Measurements from ENCODE around the gene ZNF775. TPM values are rescaled to one million over a fixed set of nuclear protein-coding genes. Genes with fewer than 3 reads are reported as not detected.

The ZNF775 gene
- total and polyA plus RNA-seq, 2 of the 13 experiments (the other 11 are each of a cell fraction or from before 2014, with no cell fraction given): 3.1 to 3.2 TPM

GRCh38 chr7:150341263-150342120 is 37.6 kb upstream of the ZNF775 start, which contains the start of gene RARRES2 (continued):
- TF ChIP-seq KMT2B (CRISPR knock-in tag; IDR thresholded peaks at IDR 0.05): no peak
- TF ChIP-seq, protein P1, sequence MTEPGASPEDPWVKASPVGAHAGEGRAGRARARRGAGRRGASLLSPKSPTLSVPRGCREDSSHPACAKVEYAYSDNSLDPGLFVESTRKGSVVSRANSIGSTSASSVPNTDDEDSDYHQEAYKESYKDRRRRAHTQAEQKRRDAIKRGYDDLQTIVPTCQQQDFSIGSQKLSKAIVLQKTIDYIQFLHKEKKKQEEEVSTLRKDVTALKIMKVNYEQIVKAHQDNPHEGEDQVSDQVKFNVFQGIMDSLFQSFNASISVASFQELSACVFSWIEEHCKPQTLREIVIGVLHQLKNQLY (CRISPR knock-in tag; IDR thresholded peaks at IDR 0.05): no peak
- TF ChIP-seq CBFB (CRISPR knock-in tag; IDR thresholded peaks at IDR 0.05): no peak
- no peak for TF ChIP-seq MAFK (conservative IDR thresholded peaks at IDR 0.05 in 1 of 2, IDR thresholded peaks at IDR 0.05 in 1 of 2; ENCODE audit: low read length in 2 of 2)
- no peak for TF ChIP-seq ZNF30 (CRISPR knock-in tag; IDR thresholded peaks at IDR 0.05)
- no peak for TF ChIP-seq ZNF234 (CRISPR knock-in tag; conservative IDR thresholded peaks at IDR 0.05)
- TF ChIP-seq ZBTB21 (CRISPR knock-in tag; IDR thresholded peaks at IDR 0.05): no peak
- TF ChIP-seq ZNF792 (CRISPR knock-in tag; IDR thresholded peaks at IDR 0.05): no peak
- no peak for TF ChIP-seq POGZ (CRISPR knock-in tag; IDR thresholded peaks at IDR 0.05)
- TF ChIP-seq, protein P2, sequence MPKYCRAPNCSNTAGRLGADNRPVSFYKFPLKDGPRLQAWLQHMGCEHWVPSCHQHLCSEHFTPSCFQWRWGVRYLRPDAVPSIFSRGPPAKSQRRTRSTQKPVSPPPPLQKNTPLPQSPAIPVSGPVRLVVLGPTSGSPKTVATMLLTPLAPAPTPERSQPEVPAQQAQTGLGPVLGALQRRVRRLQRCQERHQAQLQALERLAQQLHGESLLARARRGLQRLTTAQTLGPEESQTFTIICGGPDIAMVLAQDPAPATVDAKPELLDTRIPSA (CRISPR knock-in tag; IDR thresholded peaks at IDR 0.05; ENCODE audit: borderline replicate concordance): no peak
- no peak for TF ChIP-seq BHLHE40 (IDR thresholded peaks at IDR 0.05; ENCODE audit: low read length)
- TF ChIP-seq SIX4 (CRISPR knock-in tag; IDR thresholded peaks at IDR 0.05): no peak
- no peak for TF ChIP-seq ZNF121 (CRISPR knock-in tag; IDR thresholded peaks at IDR 0.05)
- peak; percentile 14; the same call in 1 of the 2 replicates for TF ChIP-seq GATAD2A (CRISPR knock-in tag; IDR thresholded peaks at IDR 0.05)
- TF ChIP-seq CEBPG (CRISPR knock-in tag; IDR thresholded peaks at IDR 0.05): no peak
- TF ChIP-seq STAT5B (CRISPR knock-in tag; IDR thresholded peaks at IDR 0.05): no peak
- no peak for TF ChIP-seq RAD21 (CRISPR knock-in tag; IDR thresholded peaks at IDR 0.05)
- no peak for TF ChIP-seq ZNF329 (CRISPR knock-in tag; IDR thresholded peaks at IDR 0.05; ENCODE audit: low read depth)
- TF ChIP-seq THAP11 (CRISPR knock-in tag; IDR thresholded peaks at IDR 0.05): no peak; the same call in 1 of the 2 replicates
- TF ChIP-seq ZNF432 (CRISPR knock-in tag; IDR thresholded peaks at IDR 0.05; ENCODE audit: borderline replicate concordance): no peak
- TF ChIP-seq ZNF724P (CRISPR knock-in tag; IDR thresholded peaks at IDR 0.05; ENCODE audit: borderline replicate concordance): no peak
- no peak for TF ChIP-seq ZNF138 (CRISPR knock-in tag; IDR thresholded peaks at IDR 0.05; ENCODE audit: low read depth)
- TF ChIP-seq AHR (CRISPR knock-in tag; IDR thresholded peaks at IDR 0.05): no peak
- TF ChIP-seq SATB2 (CRISPR knock-in tag; IDR thresholded peaks at IDR 0.05): 0 out of 2 replicates have a peak, but pooled peaks have one; percentile 6
- TF ChIP-seq, protein P3, sequence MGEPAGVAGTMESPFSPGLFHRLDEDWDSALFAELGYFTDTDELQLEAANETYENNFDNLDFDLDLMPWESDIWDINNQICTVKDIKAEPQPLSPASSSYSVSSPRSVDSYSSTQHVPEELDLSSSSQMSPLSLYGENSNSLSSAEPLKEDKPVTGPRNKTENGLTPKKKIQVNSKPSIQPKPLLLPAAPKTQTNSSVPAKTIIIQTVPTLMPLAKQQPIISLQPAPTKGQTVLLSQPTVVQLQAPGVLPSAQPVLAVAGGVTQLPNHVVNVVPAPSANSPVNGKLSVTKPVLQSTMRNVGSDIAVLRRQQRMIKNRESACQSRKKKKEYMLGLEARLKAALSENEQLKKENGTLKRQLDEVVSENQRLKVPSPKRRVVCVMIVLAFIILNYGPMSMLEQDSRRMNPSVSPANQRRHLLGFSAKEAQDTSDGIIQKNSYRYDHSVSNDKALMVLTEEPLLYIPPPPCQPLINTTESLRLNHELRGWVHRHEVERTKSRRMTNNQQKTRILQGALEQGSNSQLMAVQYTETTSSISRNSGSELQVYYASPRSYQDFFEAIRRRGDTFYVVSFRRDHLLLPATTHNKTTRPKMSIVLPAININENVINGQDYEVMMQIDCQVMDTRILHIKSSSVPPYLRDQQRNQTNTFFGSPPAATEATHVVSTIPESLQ (CRISPR knock-in tag; conservative IDR thresholded peaks at IDR 0.05): no peak
- peak; percentile 15; the same call in 1 of the 2 replicates for TF ChIP-seq ARID5B (CRISPR knock-in tag; IDR thresholded peaks at IDR 0.05)
